ENCODE data around the gene COL6A5. TPM values are rescaled to one million over a fixed set of nuclear protein-coding genes. Genes with fewer than 3 reads are reported as not detected.

The COL6A5 gene
- total RNA-seq, 4 donors from 2014 or later, result 1.7 TPM; not detected in 3

DNA sequence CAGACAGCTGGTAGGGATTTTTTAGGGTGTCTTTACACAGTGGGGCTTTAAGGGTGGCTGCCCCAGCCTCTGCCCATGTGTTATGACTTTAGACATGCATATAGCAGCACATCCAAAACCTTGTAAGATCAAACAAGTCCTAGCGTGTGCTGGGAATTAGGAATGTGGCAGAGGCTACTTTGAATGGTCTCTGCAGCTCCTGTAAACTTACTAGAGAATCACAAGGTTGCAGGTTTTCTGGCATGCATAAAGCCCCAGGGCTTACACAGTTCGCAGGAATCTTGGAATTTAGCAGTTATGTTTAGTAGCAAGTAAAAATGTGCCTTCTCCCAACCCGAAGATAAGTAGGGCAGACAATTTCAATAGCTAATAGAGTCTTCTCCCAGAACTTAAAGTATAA lies 124.7 kb downstream of the COL6A5 start:
- Histone ChIP-seq H3K27ac (no peak overlapping the region), H3K4me1 (no peaks in the 10 kb centered on the region), H3K27me3 (no peaks in the 10 kb centered on the region), H3K4me3 (no peak overlapping the region), H3K36me3 (no peaks in the 10 kb centered on the region), H3K9me3 (no peaks in the 10 kb centered on the region)
- intact Hi-C loops (cut with DNase I; ENCODE audit: low total_unique reads), result no loop called here
- no peak for DNase-seq
- TF ChIP-seq, protein P1, sequence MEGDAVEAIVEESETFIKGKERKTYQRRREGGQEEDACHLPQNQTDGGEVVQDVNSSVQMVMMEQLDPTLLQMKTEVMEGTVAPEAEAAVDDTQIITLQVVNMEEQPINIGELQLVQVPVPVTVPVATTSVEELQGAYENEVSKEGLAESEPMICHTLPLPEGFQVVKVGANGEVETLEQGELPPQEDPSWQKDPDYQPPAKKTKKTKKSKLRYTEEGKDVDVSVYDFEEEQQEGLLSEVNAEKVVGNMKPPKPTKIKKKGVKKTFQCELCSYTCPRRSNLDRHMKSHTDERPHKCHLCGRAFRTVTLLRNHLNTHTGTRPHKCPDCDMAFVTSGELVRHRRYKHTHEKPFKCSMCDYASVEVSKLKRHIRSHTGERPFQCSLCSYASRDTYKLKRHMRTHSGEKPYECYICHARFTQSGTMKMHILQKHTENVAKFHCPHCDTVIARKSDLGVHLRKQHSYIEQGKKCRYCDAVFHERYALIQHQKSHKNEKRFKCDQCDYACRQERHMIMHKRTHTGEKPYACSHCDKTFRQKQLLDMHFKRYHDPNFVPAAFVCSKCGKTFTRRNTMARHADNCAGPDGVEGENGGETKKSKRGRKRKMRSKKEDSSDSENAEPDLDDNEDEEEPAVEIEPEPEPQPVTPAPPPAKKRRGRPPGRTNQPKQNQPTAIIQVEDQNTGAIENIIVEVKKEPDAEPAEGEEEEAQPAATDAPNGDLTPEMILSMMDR (IDR thresholded peaks at IDR 0.05), result no peak
- no peak for TF ChIP-seq POLR2A (IDR thresholded peaks at IDR 0.05)

DNA sequence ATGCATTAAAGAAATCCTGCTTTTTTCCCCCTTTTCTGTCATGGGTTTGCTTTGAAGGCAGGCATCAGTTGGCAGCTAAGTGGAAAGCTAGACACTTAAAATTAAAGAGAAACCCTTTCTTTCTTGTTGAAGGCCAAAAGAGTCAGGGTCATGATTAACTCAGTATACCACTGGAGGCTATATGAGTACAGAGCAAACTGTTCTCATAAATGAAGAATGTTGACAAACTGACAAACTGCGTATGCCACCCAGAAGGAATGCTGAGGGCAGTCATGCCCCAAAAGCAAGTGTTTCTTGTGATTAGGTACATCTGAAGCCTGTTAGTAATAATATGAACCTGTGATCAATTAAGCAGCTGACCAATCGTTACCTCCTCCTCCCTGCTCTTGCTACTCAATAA lies 127.9 kb downstream of the COL6A5 start:
- TF ChIP-seq, protein P1 (IDR thresholded peaks at IDR 0.05), result no peak
- no peak for TF ChIP-seq POLR2A (IDR thresholded peaks at IDR 0.05)
- H3K9me3 ChIP-seq, result no peaks in the 10 kb centered on the region
- H3K27me3 ChIP-seq, result no peaks in the 10 kb centered on the region
- intact Hi-C loops (cut with DNase I; ENCODE audit: low total_unique reads), result no loop called here
- no peak overlapping the region for H3K27ac ChIP-seq
- no peaks in the 10 kb centered on the region for H3K4me1 ChIP-seq
- no peak overlapping the region for H3K4me3 ChIP-seq
- no peak for DNase-seq
- no peaks in the 10 kb centered on the region for H3K36me3 ChIP-seq

DNA sequence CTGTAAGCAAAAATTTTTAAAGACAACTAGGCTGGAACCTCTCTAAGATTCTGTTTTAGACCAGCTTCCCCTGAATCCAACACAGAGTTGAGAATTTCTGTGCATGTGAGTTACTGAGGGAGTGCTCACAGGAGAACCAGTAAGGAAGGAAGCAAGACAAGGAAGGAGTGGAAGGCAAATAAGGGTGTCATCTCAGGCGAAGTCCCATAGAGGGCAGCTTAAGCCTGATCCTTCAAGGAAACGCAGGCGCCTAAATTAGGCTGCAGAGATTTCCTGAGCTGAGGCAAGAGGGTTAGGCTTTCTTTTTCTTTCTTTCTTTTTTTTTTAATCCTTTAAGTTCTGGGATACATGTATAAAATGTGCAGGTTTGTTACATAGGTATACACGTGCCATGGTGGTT lies 135.3 kb downstream of the COL6A5 start:
- intact Hi-C loops (cut with DNase I; ENCODE audit: low total_unique reads), result no loop called here
- Histone ChIP-seq H3K27me3 (no peaks in the 10 kb centered on the region), H3K27ac (no peak overlapping the region), H3K4me3 (no peak overlapping the region), H3K36me3 (no peaks in the 10 kb centered on the region), H3K9me3 (no peaks in the 10 kb centered on the region), H3K4me1 (no peaks in the 10 kb centered on the region)
- TF ChIP-seq, protein P1 (IDR thresholded peaks at IDR 0.05), result peak; percentile 27 to 41 (median 35)
- TF ChIP-seq POLR2A (IDR thresholded peaks at IDR 0.05), result no peak
- peak; percentile 16 to 21 for DNase-seq

DNA sequence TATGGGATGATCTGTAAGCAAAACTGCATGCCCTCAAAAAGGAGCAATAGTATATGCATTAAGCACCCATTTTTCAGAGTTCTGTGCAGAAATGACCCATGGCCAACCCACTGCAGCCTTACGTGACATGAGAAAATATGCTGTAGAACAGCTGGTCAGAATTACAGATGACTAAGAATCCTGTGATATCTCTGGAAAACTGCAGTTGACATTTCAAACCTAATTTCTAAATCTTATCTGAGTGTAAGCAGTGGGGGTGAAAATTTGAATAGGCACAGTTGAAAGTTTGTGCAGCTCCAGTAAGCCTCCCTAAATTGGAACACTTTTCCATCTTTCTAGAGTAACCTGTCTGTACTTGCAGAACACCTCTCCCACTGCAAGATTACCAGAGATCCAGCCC lies 142.8 kb downstream of the COL6A5 start:
- no peak for TF ChIP-seq POLR2A (IDR thresholded peaks at IDR 0.05)
- TF ChIP-seq, protein P1 (IDR thresholded peaks at IDR 0.05), result no peak

DNA sequence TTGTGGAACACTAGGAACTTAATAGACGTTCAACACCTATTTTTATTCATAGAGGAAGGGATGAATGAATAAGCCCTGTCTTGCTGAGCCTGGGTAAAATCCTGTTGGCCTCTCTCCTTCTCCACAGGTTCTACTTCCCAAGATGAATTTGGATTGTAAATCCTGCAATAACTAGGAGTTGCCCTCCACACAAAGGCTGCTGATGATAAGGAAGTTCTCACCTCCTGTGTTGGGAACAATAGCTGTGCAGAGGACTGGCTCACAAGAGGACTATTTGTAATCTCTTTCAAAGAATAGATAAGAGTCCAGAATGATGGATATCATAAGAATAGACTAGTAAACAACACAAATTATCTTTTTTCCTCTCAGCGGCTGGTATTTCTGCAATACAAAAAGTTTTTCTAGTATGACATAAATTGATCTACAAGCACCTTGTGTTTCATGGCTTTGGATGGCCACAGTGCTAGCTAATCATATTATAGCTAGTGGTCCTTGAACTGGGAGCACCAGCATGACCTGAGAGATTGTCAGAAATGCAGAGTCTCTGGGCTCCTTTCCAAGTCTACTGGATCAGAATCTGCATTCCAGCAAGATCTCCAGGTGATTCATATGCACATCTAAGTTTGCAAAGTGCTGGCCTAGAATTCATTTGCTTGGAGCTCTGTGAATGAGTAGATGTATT lies 143.4 kb downstream of the COL6A5 start:
- Histone ChIP-seq H3K36me3 (no peaks in the 10 kb centered on the region), H3K4me3 (no peak overlapping the region)
- intact Hi-C loops (cut with DNase I; ENCODE audit: low total_unique reads), result no loop called here

More for the DNA sequence above, 142.8 kb downstream of the COL6A5 start:
- no peaks in the 10 kb centered on the region for H3K4me1 ChIP-seq
- no peaks in the 10 kb centered on the region for H3K9me3 ChIP-seq
- intact Hi-C loops (cut with DNase I; ENCODE audit: low total_unique reads), result no loop called here
- H3K36me3 ChIP-seq, result no peaks in the 10 kb centered on the region
- no peak overlapping the region for H3K4me3 ChIP-seq
- H3K27ac ChIP-seq, result no peak overlapping the region
- DNase-seq, result no peak
- H3K27me3 ChIP-seq, result no peaks in the 10 kb centered on the region

More for the DNA sequence above, 143.4 kb downstream of the COL6A5 start:
- TF ChIP-seq, protein P1 (IDR thresholded peaks at IDR 0.05), result no peak
- TF ChIP-seq POLR2A (IDR thresholded peaks at IDR 0.05), result no peak
- no peak for DNase-seq
- no peaks in the 10 kb centered on the region for H3K4me1 ChIP-seq
- no peaks in the 10 kb centered on the region for H3K27me3 ChIP-seq
- no peak overlapping the region for H3K27ac ChIP-seq
- H3K9me3 ChIP-seq, result no peaks in the 10 kb centered on the region
